H9 (cell line): ENCODE measurements around the gene TAP2. TPM values are rescaled to one million over a fixed set of nuclear protein-coding genes. Genes with fewer than 3 reads are reported as not detected.

Source experiments
- DNase-seq: peaks from one replicate; pipeline ENCODE4 v3.0.0-alpha.2; 2017
- H2AFZ ChIP-seq: one replicate; pipeline ENCODE4 v1.6.1; 2013; ENCODE audit warnings: mild to moderate bottlenecking, low read length, control low read depth, moderate library complexity
- H2AK5ac ChIP-seq: 2 replicates; pipeline ENCODE4 v1.6.1; 2013; ENCODE audit warnings: low read length, control low read depth, mixed read lengths; ENCODE audit not compliant: insufficient read length
- H2BK120ac ChIP-seq: one replicate; pipeline ENCODE4 v1.6.1; 2013; ENCODE audit warnings: low read depth, mild to moderate bottlenecking, low read length, control low read depth, inconsistent platforms; ENCODE audit not compliant: poor library complexity, severe bottlenecking
- H2BK12ac ChIP-seq: 2 replicates; pipeline ENCODE4 v1.6.1; 2013; ENCODE audit warnings: low read length, control low read depth, mixed read lengths, low read depth; ENCODE audit not compliant: insufficient read length
- H2BK15ac ChIP-seq: 2 replicates; pipeline ENCODE4 v1.6.1; 2013; ENCODE audit warnings: low read depth, low read length, control low read depth
- H2BK20ac ChIP-seq: one replicate; pipeline ENCODE4 v1.6.1; 2013; ENCODE audit warnings: low read depth, mild to moderate bottlenecking, low read length, control low read depth, inconsistent platforms; ENCODE audit not compliant: poor library complexity, severe bottlenecking
- H2BK5ac ChIP-seq: 2 replicates; pipeline ENCODE4 v1.6.1; 2013; ENCODE audit warnings: low read length, control low read depth, mixed read lengths; ENCODE audit not compliant: insufficient read length
- H3K14ac ChIP-seq: 2 replicates; pipeline ENCODE4 v1.6.1; 2013; ENCODE audit warnings: low read length, control low read depth; ENCODE audit not compliant: insufficient read depth
- H3K18ac ChIP-seq: 2 replicates; pipeline ENCODE4 v1.6.1; 2013; ENCODE audit warnings: low read depth, mild to moderate bottlenecking, mixed read lengths, low read length, control low read depth; ENCODE audit not compliant: insufficient read length
- H3K23ac ChIP-seq: 2 replicates; pipeline ENCODE4 v1.6.1; 2013; ENCODE audit warnings: low read length, control low read depth, mixed read lengths, low read depth; ENCODE audit not compliant: insufficient read length
- H3K23me2 ChIP-seq: 2 replicates; pipeline ENCODE4 v1.6.1; 2013; ENCODE audit warnings: low read depth, mild to moderate bottlenecking, mixed read lengths, low read length, control low read depth; ENCODE audit not compliant: insufficient read length, poor library complexity, severe bottlenecking
- H3K27ac ChIP-seq: 2 replicates; pipeline ENCODE4 v1.5.1; 2013; ENCODE audit warnings: low read length, control low read depth, mixed read lengths, low read depth; ENCODE audit not compliant: insufficient read length
- H3K27me3 ChIP-seq: 2 replicates; pipeline ENCODE4 v1.6.1; 2013; ENCODE audit warnings: low read length, control low read depth, inconsistent platforms; ENCODE audit not compliant: insufficient read depth
- H3K4ac ChIP-seq: 2 replicates; pipeline ENCODE4 v1.6.1; 2013; ENCODE audit warnings: low read depth, mild to moderate bottlenecking, control low read depth, inconsistent platforms, low read length, moderate library complexity
- H3K4me1 ChIP-seq: 2 replicates; pipeline ENCODE4 v1.6.1; 2013; ENCODE audit warnings: low read length, control low read depth, inconsistent platforms; ENCODE audit not compliant: insufficient read depth
- H3K4me2 ChIP-seq: 2 replicates; pipeline ENCODE4 v1.6.1; 2013; ENCODE audit warnings: low read length, control low read depth, mixed read lengths; ENCODE audit not compliant: insufficient read length, insufficient read depth
- H3K56ac ChIP-seq: 2 replicates; pipeline ENCODE4 v1.6.1; 2013; ENCODE audit warnings: low read depth, mild to moderate bottlenecking, mixed read lengths, low read length, control low read depth; ENCODE audit not compliant: insufficient read length
- H3K79me1 ChIP-seq: 2 replicates; pipeline ENCODE4 v1.6.1; 2013; ENCODE audit warnings: low read depth, mild to moderate bottlenecking, moderate library complexity, low read length, control low read depth, inconsistent platforms; ENCODE audit not compliant: insufficient read depth, poor library complexity, severe bottlenecking
- H3K79me2 ChIP-seq: 2 replicates; pipeline ENCODE4 v1.6.1; 2013; ENCODE audit warnings: low read length, control low read depth, inconsistent platforms; ENCODE audit not compliant: insufficient read depth
- H3K9ac ChIP-seq: 2 replicates; pipeline ENCODE4 v1.6.1; 2013; ENCODE audit warnings: low read length, control low read depth, mixed read lengths; ENCODE audit not compliant: insufficient read length; ENCODE audit errors: extremely low read depth
- H3K9me3 ChIP-seq: one replicate; pipeline ENCODE4 v1.6.1; 2013; ENCODE audit warnings: low read depth, low read length, inconsistent platforms; ENCODE audit not compliant: control insufficient read depth
- H3T11ph ChIP-seq: one replicate; pipeline ENCODE4 v1.6.1; 2013; ENCODE audit warnings: mild to moderate bottlenecking, low read length, control low read depth, inconsistent platforms
- H4K20me1 ChIP-seq: one replicate; pipeline ENCODE4 v1.6.1; 2013; ENCODE audit not compliant: control insufficient read depth, insufficient read length, insufficient read depth
- H4K5ac ChIP-seq: 2 replicates; pipeline ENCODE4 v1.6.1; 2013; ENCODE audit warnings: low read depth, mild to moderate bottlenecking, mixed read lengths, low read length, control low read depth; ENCODE audit not compliant: insufficient read length
- H4K8ac ChIP-seq: replicated peaks from 2 replicates; pipeline ENCODE4 v1.6.1; 2013; ENCODE audit warnings: low read length, control low read depth, mixed read lengths, low read depth; ENCODE audit not compliant: insufficient read length
- H4K91ac ChIP-seq: 2 replicates; pipeline ENCODE4 v1.6.1; 2013; ENCODE audit warnings: low read depth, mild to moderate bottlenecking, moderate library complexity, mixed read lengths, low read length, control low read depth; ENCODE audit not compliant: insufficient read length
- H3K27ac Mint-ChIP-seq, 3 experiments: 2 replicates in 2 of 3; 3 replicates in 1 of 3; pipeline ENCODE4 v1.8.0; 2020 to 2021; ENCODE audit warnings: mixed read lengths in 3 of 3, mild to moderate bottlenecking in 1 of 3, moderate library complexity in 1 of 3
- H3K27me3 Mint-ChIP-seq: 2 replicates; pipeline ENCODE4 v1.8.0; 2021; ENCODE audit warnings: low read depth, mild to moderate bottlenecking, moderate library complexity, mixed read lengths
- H3K36me3 Mint-ChIP-seq, 3 experiments: 2 replicates in 2 of 3; 3 replicates in 1 of 3; pipeline ENCODE4 v1.8.0; 2020 to 2021; ENCODE audit warnings: low read depth in 3 of 3, mixed read lengths in 3 of 3; ENCODE audit not compliant: insufficient read depth in 1 of 3
- H3K4me1 Mint-ChIP-seq, 2 experiments: 2 replicates each; pipeline ENCODE4 v1.8.0; 2020; ENCODE audit warnings: mixed read lengths in 2 of 2
- H3K4me3 Mint-ChIP-seq, 2 experiments: 2 replicates in 1 of 2; 3 replicates in 1 of 2; pipeline ENCODE4 v1.8.0; 2020 to 2021; ENCODE audit warnings: mild to moderate bottlenecking in 2 of 2, mixed read lengths in 2 of 2, moderate library complexity in 1 of 2
- H3K9me3 Mint-ChIP-seq, 2 experiments: 2 replicates in 1 of 2; 3 replicates in 1 of 2; pipeline ENCODE4 v1.8.0; 2020; ENCODE audit warnings: mild to moderate bottlenecking in 2 of 2, mixed read lengths in 2 of 2, moderate library complexity in 1 of 2
- CTCF ChIP-seq: fragments of 200-600 bp; sonication (generic); conservative IDR thresholded peaks from 3 replicates; pipeline ENCODE4 v1.8.0; 2021; ENCODE audit warnings: antibody characterized with exemption, mild to moderate bottlenecking
- whole genome bisulfite sequencing: extraction: QIAGEN DNeasy Blood & Tissue Kit; methylation state at CpG from one replicate; pipeline ENCODE4 v1.1.7; 2013; ENCODE audit warnings: missing lambda C conversion rate, low lambda C conversion rate, mixed read lengths; ENCODE audit not compliant: insufficient read length; ENCODE audit errors: extremely low coverage; 5-methylcytosine and 5-hydroxymethylcytosine counted together
- total RNA-seq: library from RNA; stranded (reverse); gene quantifications from 2 replicates; pipeline ENCODE4 v1.2.1, GENCODE V29; 2021

The TAP2 gene
- total RNA-seq, 1 experiment from 2014 or later = 16.3 TPM

DNA sequence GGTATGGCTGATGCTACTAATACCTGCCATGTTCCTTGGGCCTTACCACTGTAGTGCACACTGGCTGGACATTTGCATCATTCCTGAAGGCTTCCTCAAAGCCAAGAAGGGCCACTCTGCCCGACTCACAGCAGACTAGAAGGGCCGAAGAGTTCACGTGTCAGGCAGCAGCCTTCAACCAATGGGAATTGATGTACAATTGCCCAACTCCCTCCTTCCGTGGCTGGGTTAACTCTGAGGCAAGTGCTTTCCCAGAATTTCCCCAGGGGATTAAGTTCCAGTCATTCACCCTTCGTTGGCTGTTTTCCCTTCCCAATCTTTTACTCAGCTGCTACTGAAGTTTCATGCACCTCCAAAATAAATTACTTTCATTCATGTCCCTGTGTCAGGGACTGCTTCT is 45.2 kb upstream of the TAP2 start:
- H4K91ac ChIP-seq = no peak overlapping the region

More for the DNA sequence above, 45.2 kb upstream of the TAP2 start:
- Histone ChIP-seq H3K9ac (no peak overlapping the region), H3K27me3 (no peaks in the 10 kb centered on the region), H3K14ac (no peak overlapping the region; the same call in 1 of the 2 replicates), H2BK20ac (no peak overlapping the region), H2AK5ac (no peak overlapping the region), H2BK15ac (no peak overlapping the region), H4K5ac (no peak overlapping the region), H2BK5ac (no peak overlapping the region), H4K20me1 (no peaks in the 10 kb centered on the region), H2BK120ac (no peak overlapping the region), H3K27ac (no peak overlapping the region), H2BK12ac (no peak overlapping the region), H3K4ac (no peak overlapping the region), H3K4me1 (no peaks in the 10 kb centered on the region), H3K79me1 (no peaks in the 10 kb centered on the region), H3K79me2 (no peaks in the 10 kb centered on the region), H3T11ph (no peak overlapping the region), H3K23ac (no peak overlapping the region), H3K18ac (no peak overlapping the region), H3K4me2 (no peak overlapping the region), H3K56ac (no peak overlapping the region), H2AFZ (no peak overlapping the region), H3K9me3 (no peaks in the 10 kb centered on the region), H3K23me2 (no peaks in the 10 kb centered on the region), H4K8ac (no peak overlapping the region)
- peaks cover 0 to 2% of the 10 kb centered on the region in 2 experiments; a peak in 1 of 4 replicates for H3K4me1 Mint-ChIP-seq
- peaks cover 11% of the 10 kb centered on the region; the same call in 1 of the 2 replicates for H3K27me3 Mint-ChIP-seq
- WGBS = no CpG with 5 or more reads among the region's 5 CpGs
- H3K4me3 Mint-ChIP-seq = no peak overlapping the region
- DNase-seq = no peak
- no peak for TF ChIP-seq CTCF
- H3K36me3 Mint-ChIP-seq = no peaks in the 10 kb centered on the region
- no peaks in the 10 kb centered on the region; a peak in 1 of 5 replicates for H3K9me3 Mint-ChIP-seq
- H3K27ac Mint-ChIP-seq = no peak overlapping the region; a peak in 1 of 7 replicates
